ENCODE data around the gene CFAP53.

DNA sequence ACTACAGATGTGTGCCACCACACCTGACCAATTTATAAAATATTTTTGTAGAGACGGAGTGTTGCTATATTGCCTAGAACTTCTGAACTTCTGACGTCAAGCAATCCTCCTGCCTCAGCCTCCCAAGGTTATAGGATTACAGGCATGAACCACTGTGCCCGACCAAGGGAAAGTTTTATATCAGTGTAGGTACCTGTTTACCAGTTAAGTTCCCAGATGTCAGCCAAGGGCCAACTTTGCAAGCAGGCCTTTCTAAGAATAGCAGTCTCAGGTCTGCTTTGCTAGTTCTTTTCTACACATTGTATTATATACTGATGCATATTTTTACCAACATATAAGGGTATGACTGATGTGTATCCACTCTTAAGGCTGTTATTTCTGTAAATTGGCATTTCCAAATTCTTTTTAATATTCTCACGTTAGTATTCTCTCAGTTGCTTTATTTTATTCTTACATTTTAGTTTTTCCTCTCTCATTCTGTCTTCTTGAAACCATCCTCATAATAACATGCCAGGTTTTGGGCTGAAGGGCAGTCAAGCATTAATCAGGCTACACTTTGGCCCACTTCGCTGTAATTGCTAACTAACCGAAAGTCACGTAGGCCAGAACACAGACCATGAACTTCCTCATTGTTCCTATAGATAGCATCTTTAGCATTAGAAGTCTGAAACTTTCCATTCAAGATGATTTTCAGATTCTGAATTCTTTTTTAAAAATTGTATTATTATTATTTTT lies 46.2 kb upstream of the CFAP53 start:
- TF ChIP-seq POLR2AphosphoS5 (IDR thresholded peaks at IDR 0.05; ENCODE audit: low read depth, low read length) (no peak), GATA2 (CRISPR knock-in tag; IDR thresholded peaks at IDR 0.05) (no peak), SMC3 (IDR thresholded peaks at IDR 0.05; ENCODE audit: low read depth, low read length) (no peak), RAD21 (IDR thresholded peaks at IDR 0.05; ENCODE audit: low read length) (no peak), MEF2A (IDR thresholded peaks at IDR 0.05; ENCODE audit: borderline replicate concordance, low read depth) (no peak)
- TF ChIP-seq, protein P1, sequence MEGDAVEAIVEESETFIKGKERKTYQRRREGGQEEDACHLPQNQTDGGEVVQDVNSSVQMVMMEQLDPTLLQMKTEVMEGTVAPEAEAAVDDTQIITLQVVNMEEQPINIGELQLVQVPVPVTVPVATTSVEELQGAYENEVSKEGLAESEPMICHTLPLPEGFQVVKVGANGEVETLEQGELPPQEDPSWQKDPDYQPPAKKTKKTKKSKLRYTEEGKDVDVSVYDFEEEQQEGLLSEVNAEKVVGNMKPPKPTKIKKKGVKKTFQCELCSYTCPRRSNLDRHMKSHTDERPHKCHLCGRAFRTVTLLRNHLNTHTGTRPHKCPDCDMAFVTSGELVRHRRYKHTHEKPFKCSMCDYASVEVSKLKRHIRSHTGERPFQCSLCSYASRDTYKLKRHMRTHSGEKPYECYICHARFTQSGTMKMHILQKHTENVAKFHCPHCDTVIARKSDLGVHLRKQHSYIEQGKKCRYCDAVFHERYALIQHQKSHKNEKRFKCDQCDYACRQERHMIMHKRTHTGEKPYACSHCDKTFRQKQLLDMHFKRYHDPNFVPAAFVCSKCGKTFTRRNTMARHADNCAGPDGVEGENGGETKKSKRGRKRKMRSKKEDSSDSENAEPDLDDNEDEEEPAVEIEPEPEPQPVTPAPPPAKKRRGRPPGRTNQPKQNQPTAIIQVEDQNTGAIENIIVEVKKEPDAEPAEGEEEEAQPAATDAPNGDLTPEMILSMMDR (IDR thresholded peaks at IDR 0.05), result no peak
